ENCODE results near the gene MCM7. TPM values are rescaled to one million over a fixed set of nuclear protein-coding genes. Genes with fewer than 3 reads are reported as not detected.
"Not testable (repeated sequence)": the region's sequence is repeated elsewhere in the genome, so short reads cannot be mapped to it uniquely, and the experiment has no call there.

Gene MCM7
- total RNA-seq, 2 experiments from 2014 or later = 54.5 to 56.0 TPM

GRCh38 chr7:100148225-100148558 lies 47.0 kb upstream of the MCM7 start:
- Histone ChIP-seq H3K4me3 (ENCODE audit: low read length) (peak overlapping the region; percentile 99), H3K27ac (ENCODE audit: low read depth in 1 of 2, low read length in 2 of 2) (peak overlapping the region; percentile 89 to 94), H3K4me1 (ENCODE audit: insufficient read depth, low read length) (peaks cover 35% of the 10 kb centered on the region), H3K27me3 (ENCODE audit: control insufficient read depth in 1 of 2, insufficient read depth in 2 of 2, low read length in 2 of 2) (no peaks in the 10 kb centered on the region), H3K36me3 (ENCODE audit: insufficient read depth, low read length) (peaks cover 8% of the 10 kb centered on the region), H3K9me3 (ENCODE audit: control insufficient read depth in 1 of 2, insufficient read depth in 1 of 2, low read length in 2 of 2) (no peaks in the 10 kb centered on the region)
- H3K27ac Mint-ChIP-seq = peak overlapping the region; percentile 95
- peak overlapping the region; percentile 92 for H3K4me3 Mint-ChIP-seq
- ATAC-seq (ENCODE audit: poor library complexity) (peak; percentile 5), DNase-seq (no peak)
- POLR2A ChIA-PET = interaction anchor here (0.6 to 4.0 kb wide), 37 partner anchors 10 to 438 kb away, joined by 3 to 53 read pairs (median 6); partner anchors contain the start of genes AP4M1, FBXO24, GAL3ST4 and GPC2
- CTCF ChIA-PET = interaction anchor here (0.6 to 2.2 kb wide), 5 partner anchors 10 to 68 kb away, joined by 3 to 9 read pairs (median 4); no protein-coding TSS in a partner anchor
- H3K9me3 Mint-ChIP-seq = no peaks in the 10 kb centered on the region
- no peak for TF ChIP-seq CTCF (IDR thresholded peaks at IDR 0.05)
- H3K36me3 Mint-ChIP-seq (ENCODE audit: low read depth) = peaks cover 38% of the 10 kb centered on the region
- intact Hi-C loops (cut with DNase I, micrococcal nuclease) = loop anchor here (1.0 to 2.0 kb wide), 4 partner anchors 10 to 29 kb away; partner anchors contain the start of genes GPC2 (in 2 of the 2), STAG3 (in 2 of the 2) and TRAPPC14 (in 1 of the 2)
- H3K27me3 Mint-ChIP-seq = no peaks in the 10 kb centered on the region
- H3K4me1 Mint-ChIP-seq (ENCODE audit: low read depth) = peaks cover 35% of the 10 kb centered on the region

- Mint-ChIP-seq H3K36me3 (ENCODE audit: low read depth) (peaks cover 28% of the 10 kb centered on the region), H3K27ac (peak overlapping the region; percentile 95), H3K4me1 (ENCODE audit: low read depth) (peaks cover 33% of the 10 kb centered on the region), H3K9me3 (no peaks in the 10 kb centered on the region), H3K27me3 (no peaks in the 10 kb centered on the region), H3K4me3 (no peak overlapping the region)
- Histone ChIP-seq H3K4me1 (ENCODE audit: insufficient read depth, low read length) (peaks cover 32% of the 10 kb centered on the region), H3K9me3 (ENCODE audit: control insufficient read depth in 1 of 2, insufficient read depth in 1 of 2, low read length in 2 of 2) (no peaks in the 10 kb centered on the region), H3K27me3 (ENCODE audit: control insufficient read depth in 1 of 2, insufficient read depth in 2 of 2, low read length in 2 of 2) (no peaks in the 10 kb centered on the region), H3K36me3 (ENCODE audit: insufficient read depth, low read length) (peaks cover 6% of the 10 kb centered on the region), H3K27ac (ENCODE audit: low read depth in 1 of 2, low read length in 2 of 2) (no peak overlapping the region), H3K4me3 (ENCODE audit: low read length) (no peak overlapping the region)
- intact Hi-C loops (cut with DNase I, micrococcal nuclease) = no loop called here
- ChIA-PET CTCF (interaction anchor here (1.7 to 1.8 kb wide), 2 partner anchors 14 to 43 kb away, joined by 4 to 5 read pairs; no protein-coding TSS in a partner anchor), POLR2A (interaction anchor here (0.7 to 4.0 kb wide), 7 partner anchors 9 to 228 kb away, joined by 4 to 53 read pairs (median 15); partner anchors contain the start of genes AP4M1, GAL3ST4, MCM7 and TRAPPC14)
- no peak for TF ChIP-seq CTCF (IDR thresholded peaks at IDR 0.05)
- no peak for ATAC-seq (ENCODE audit: poor library complexity)
- DNase-seq = no peak
Observed at GRCh38 chr7:100147278-100147677, 46.1 kb upstream of the MCM7 start.

- H3K9me3 Mint-ChIP-seq; H3K4me3 Mint-ChIP-seq; DNase-seq; H3K27ac Mint-ChIP-seq; H3K4me3 ChIP-seq (ENCODE audit: low read length); H3K36me3 ChIP-seq (ENCODE audit: insufficient read depth, low read length); ATAC-seq (ENCODE audit: poor library complexity); intact Hi-C loops (cut with DNase I, micrococcal nuclease); H3K27me3 Mint-ChIP-seq; CTCF ChIA-PET; H3K27ac ChIP-seq (ENCODE audit: low read depth in 1 of 2, low read length in 2 of 2); H3K27me3 ChIP-seq (ENCODE audit: control insufficient read depth in 1 of 2, insufficient read depth in 2 of 2, low read length in 2 of 2); H3K9me3 ChIP-seq (ENCODE audit: control insufficient read depth in 1 of 2, insufficient read depth in 1 of 2, low read length in 2 of 2): not testable (repeated sequence)
- peaks cover 25% of the 10 kb centered on the region for H3K4me1 ChIP-seq (ENCODE audit: insufficient read depth, low read length)
- H3K36me3 Mint-ChIP-seq (ENCODE audit: low read depth) = peaks cover 20% of the 10 kb centered on the region
- POLR2A ChIA-PET = interaction anchor here (0.7 kb wide), 1 partner anchor 10 kb away, joined by 6 read pairs; no protein-coding TSS in a partner anchor
- peaks cover 24% of the 10 kb centered on the region for H3K4me1 Mint-ChIP-seq (ENCODE audit: low read depth)
Observed at GRCh38 chr7:100146350-100146749, 45.2 kb upstream of the MCM7 start.

- no peaks in the 10 kb centered on the region for H3K9me3 Mint-ChIP-seq
- H3K4me1 ChIP-seq (ENCODE audit: insufficient read depth, low read length) = peaks cover 8% of the 10 kb centered on the region
Observed at GRCh38 chr7:100142461-100142860, 41.3 kb upstream of the MCM7 start.

More at GRCh38 chr7:100142461-100142860, 41.3 kb upstream of the MCM7 start:
- POLR2A ChIA-PET = no interaction called here
- Mint-ChIP-seq H3K4me3 (no peak overlapping the region), H3K4me1 (ENCODE audit: low read depth) (peaks cover 14% of the 10 kb centered on the region), H3K36me3 (ENCODE audit: low read depth) (no peaks in the 10 kb centered on the region), H3K27ac (no peak overlapping the region), H3K27me3 (no peaks in the 10 kb centered on the region)
- no peak overlapping the region for H3K4me3 ChIP-seq (ENCODE audit: low read length)
- H3K36me3 ChIP-seq (ENCODE audit: insufficient read depth, low read length) = no peaks in the 10 kb centered on the region
- H3K27me3 ChIP-seq (ENCODE audit: control insufficient read depth in 1 of 2, insufficient read depth in 2 of 2, low read length in 2 of 2) = no peaks in the 10 kb centered on the region
- CTCF ChIA-PET = interaction anchor here (0.7 kb wide), 1 partner anchor 165 kb away, joined by 3 read pairs; no protein-coding TSS in a partner anchor
- DNase-seq = no peak
- intact Hi-C loops (cut with DNase I, micrococcal nuclease) = no loop called here
- H3K27ac ChIP-seq (ENCODE audit: low read depth in 1 of 2, low read length in 2 of 2) = no peak overlapping the region
- no peak for TF ChIP-seq CTCF (IDR thresholded peaks at IDR 0.05)
- ATAC-seq (ENCODE audit: poor library complexity) = no peak
- no peaks in the 10 kb centered on the region for H3K9me3 ChIP-seq (ENCODE audit: control insufficient read depth in 1 of 2, insufficient read depth in 1 of 2, low read length in 2 of 2)

All from CD4-positive, alpha-beta T cell (primary cell).